HEK293T (cell line): ENCODE measurements around the gene CASTOR2.

Experiments
- CTCF ChIA-PET: fragments of 350-600 bp; formaldehyde crosslinking; extraction: SDS; loops from one replicate; lab custom pipeline; 2021; ENCODE audit warnings: antibody characterized with exemption, inconsistent platforms; lab: Yijun Ruan, JAX
- POLR2A ChIA-PET: fragments of 350-600 bp; formaldehyde crosslinking; extraction: SDS; loops from one replicate; lab custom pipeline; 2020; ENCODE audit warnings: antibody characterized with exemption, inconsistent platforms; lab: Yijun Ruan, JAX
- DNase-seq: peaks from one replicate; pipeline ENCODE4 v3.0.0; 2012; ENCODE audit warnings: mixed read lengths; ENCODE audit errors: extremely low spot score
- ARNT ChIP-seq: fragments of 450-650 bp; IDR thresholded peaks from 2 replicates; pipeline ENCODE4 v1.6.1; 2017; ENCODE audit warnings: mild to moderate bottlenecking
- BHLHE40 ChIP-seq: fragments of 450-650 bp; IDR thresholded peaks from 2 replicates; pipeline ENCODE4 v1.6.1; 2016; ENCODE audit warnings: mild to moderate bottlenecking, moderate library complexity, borderline replicate concordance
- CTBP1 ChIP-seq: fragments of 450-650 bp; IDR thresholded peaks from 2 replicates; pipeline ENCODE4 v1.6.1; 2016; ENCODE audit warnings: borderline replicate concordance
- ELF4 ChIP-seq: fragments of 450-650 bp; IDR thresholded peaks from 2 replicates; pipeline ENCODE4 v1.6.1; 2017; ENCODE audit warnings: antibody characterized with exemption
- FOXA1 ChIP-seq: fragments of 450-650 bp; IDR thresholded peaks from 2 replicates; pipeline ENCODE4 v1.6.1; 2016; ENCODE audit warnings: mild to moderate bottlenecking
- FOXK2 ChIP-seq: fragments of 450-650 bp; IDR thresholded peaks from 2 replicates; pipeline ENCODE4 v1.6.1; 2016; ENCODE audit warnings: mild to moderate bottlenecking
- FOXM1 ChIP-seq: fragments of 450-650 bp; IDR thresholded peaks from 2 replicates; pipeline ENCODE4 v1.6.1; 2017; ENCODE audit warnings: mild to moderate bottlenecking, borderline replicate concordance
- HDGF ChIP-seq: fragments of 450-650 bp; IDR thresholded peaks from 2 replicates; pipeline ENCODE4 v1.6.1; 2017; ENCODE audit warnings: antibody characterized with exemption, borderline replicate concordance
- L3MBTL2 ChIP-seq: fragments of 450-650 bp; conservative IDR thresholded peaks from 2 replicates; pipeline ENCODE4 v1.6.1; 2016; ENCODE audit warnings: mild to moderate bottlenecking
- LEF1 ChIP-seq: fragments of 450-650 bp; IDR thresholded peaks from 2 replicates; pipeline ENCODE4 v1.6.1; 2017; ENCODE audit warnings: mild to moderate bottlenecking, borderline replicate concordance
- NFRKB ChIP-seq: fragments of 450-650 bp; IDR thresholded peaks from 2 replicates; pipeline ENCODE4 v1.6.1; 2016; ENCODE audit warnings: mild to moderate bottlenecking, moderate library complexity
- PKNOX1 ChIP-seq: fragments of 450-650 bp; IDR thresholded peaks from 2 replicates; pipeline ENCODE4 v1.6.1; 2016
- SP1 ChIP-seq: fragments of 450-650 bp; IDR thresholded peaks from 2 replicates; pipeline ENCODE4 v1.6.1; 2017
- SUZ12 ChIP-seq: fragments of 450-650 bp; IDR thresholded peaks from 2 replicates; pipeline ENCODE4 v1.6.1; 2016; ENCODE audit warnings: mild to moderate bottlenecking
- TARDBP ChIP-seq: fragments of 450-650 bp; IDR thresholded peaks from 2 replicates; pipeline ENCODE4 v1.6.1; 2016
- ZNF384 ChIP-seq: fragments of 450-650 bp; IDR thresholded peaks from 2 replicates; pipeline ENCODE4 v1.6.1; 2016

Gene CASTOR2

GRCh38 chr7:75055830-75056772 lies 91.6 kb downstream of the CASTOR2 start:
- TF ChIP-seq ELF4 (no peak), CTBP1 (no peak), ZNF384 (no peak), ARNT (no peak), PKNOX1 (no peak), NFRKB (no peak), TARDBP (no peak), SUZ12 (no peak), L3MBTL2 (no peak), FOXA1 (no peak), FOXM1 (no peak)
- CTCF ChIA-PET, result no interaction called here
- POLR2A ChIA-PET, result no interaction called here
- DNase-seq, result no peak

- ChIA-PET POLR2A (no interaction called here), CTCF (interaction anchor here (0.7 kb wide), 1 partner anchor 15 kb away, joined by 6 read pairs; no protein-coding TSS in a partner anchor)
- TF ChIP-seq FOXM1, result no peak
- TF ChIP-seq PKNOX1, result no peak
- TF ChIP-seq NFRKB, result no peak
- no peak for TF ChIP-seq ELF4
- TF ChIP-seq HDGF, result no peak
- TF ChIP-seq TARDBP, result no peak
- TF ChIP-seq ARNT, result no peak
- no peak for TF ChIP-seq FOXA1
- no peak for TF ChIP-seq SP1
- no peak for DNase-seq
Measured at GRCh38 chr7:75058406-75058805, 93.9 kb downstream of the CASTOR2 start.

- POLR2A ChIA-PET, result no interaction called here
Measured at GRCh38 chr7:75064291-75064690, 99.8 kb downstream of the CASTOR2 start.

GRCh38 chr7:75064801-75065200 lies 100.3 kb downstream of the CASTOR2 start:
- TF ChIP-seq SUZ12, result no peak
- TF ChIP-seq ARNT, result no peak
- TF ChIP-seq LEF1, result no peak
- TF ChIP-seq CTBP1, result no peak
- TF ChIP-seq HDGF, result no peak
- no peak for TF ChIP-seq BHLHE40
- TF ChIP-seq SP1, result no peak
- TF ChIP-seq ELF4, result no peak
- TF ChIP-seq ZNF384, result no peak
- TF ChIP-seq FOXK2, result no peak
- TF ChIP-seq TARDBP, result no peak
- no peak for TF ChIP-seq NFRKB
- no peak for DNase-seq
- CTCF ChIA-PET, result no interaction called here
- POLR2A ChIA-PET, result no interaction called here

More at GRCh38 chr7:75064291-75064690, 99.8 kb downstream of the CASTOR2 start:
- no peak for DNase-seq
- CTCF ChIA-PET, result no interaction called here
- TF ChIP-seq FOXM1 (no peak), ARNT (no peak), CTBP1 (no peak), BHLHE40 (no peak), SUZ12 (no peak), LEF1 (no peak), NFRKB (no peak), ZNF384 (no peak), PKNOX1 (no peak), ELF4 (no peak), TARDBP (no peak)

- TF ChIP-seq SP1, result no peak
- TF ChIP-seq ZNF384, result no peak
- TF ChIP-seq L3MBTL2, result no peak
- TF ChIP-seq FOXM1, result no peak
- TF ChIP-seq FOXA1, result no peak
- no peak for TF ChIP-seq NFRKB
- TF ChIP-seq ELF4, result no peak
- TF ChIP-seq ARNT, result no peak
- TF ChIP-seq CTBP1, result no peak
- TF ChIP-seq HDGF, result no peak
- no peak for TF ChIP-seq LEF1
- no peak for TF ChIP-seq BHLHE40
- TF ChIP-seq PKNOX1, result no peak
- no peak for TF ChIP-seq TARDBP
- no peak for TF ChIP-seq SUZ12
- TF ChIP-seq FOXK2, result no peak
- CTCF ChIA-PET, result no interaction called here
- DNase-seq, result no peak
- POLR2A ChIA-PET, result no interaction called here
Measured at GRCh38 chr7:75066521-75066920, 102.0 kb downstream of the CASTOR2 start.
